A673 (cell line): ENCODE measurements around the gene TAF5L. TPM values are rescaled to one million over a fixed set of nuclear protein-coding genes. Genes with fewer than 3 reads are reported as not detected.
A peak's percentile ranks its signal among the peaks of the same experiment; 100 is the strongest.

Experiments used
- BruUV-seq: library from RNA; stranded (reverse); fragments of 400-500 nt; replicated peaks from 2 replicates; lab custom pipeline; 2021; lab: Mats Ljungman, UMichigan
- CTCF ChIA-PET: fragments of 300-600 bp; sonication (Branson Sonifier 250); formaldehyde crosslinking; loops from one replicate; lab custom pipeline; 2022; ENCODE audit warnings: antibody characterized with exemption; lab: Charles Lee
- POLR2A ChIA-PET: fragments of 300-600 bp; sonication (Branson Sonifier 250); formaldehyde crosslinking; loops from one replicate; lab custom pipeline; 2022; ENCODE audit warnings: antibody characterized with exemption; ENCODE audit not compliant: low non-redundant PET; lab: Charles Lee
- DNase-seq: peaks from one replicate; pipeline ENCODE4 v3.0.0-alpha.2; 2015; ENCODE audit warnings: low spot score
- H3K27ac ChIP-seq: fragments of 200-600 bp; sonication (generic); 2 replicates; pipeline ENCODE4 v1.5.1; 2016; ENCODE audit warnings: mixed run types, low read depth, mild to moderate bottlenecking, mixed read lengths, antibody characterized with exemption, low read length; ENCODE audit not compliant: poor library complexity, severe bottlenecking
- H3K27me3 ChIP-seq: fragments of 200-600 bp; sonication (generic); replicated peaks from 2 replicates; pipeline ENCODE4 v1.6.1; 2017; ENCODE audit warnings: mixed run types, low read depth, mild to moderate bottlenecking, mixed read lengths, antibody characterized with exemption, low read length; ENCODE audit not compliant: insufficient read depth, poor library complexity
- H3K36me3 ChIP-seq: fragments of 200-600 bp; sonication (generic); 2 replicates; pipeline ENCODE4 v1.6.1; 2016; ENCODE audit warnings: mixed run types, mild to moderate bottlenecking, mixed read lengths, antibody characterized with exemption, low read length; ENCODE audit not compliant: insufficient read depth, poor library complexity, severe bottlenecking
- H3K4me1 ChIP-seq: fragments of 200-600 bp; sonication (generic); 2 replicates; pipeline ENCODE4 v1.6.1; 2017; ENCODE audit warnings: mixed run types, mild to moderate bottlenecking, mixed read lengths, antibody characterized with exemption, low read length; ENCODE audit not compliant: insufficient read depth, poor library complexity, severe bottlenecking
- H3K4me3 ChIP-seq: fragments of 200-600 bp; sonication (generic); 2 replicates; pipeline ENCODE4 v1.5.1; 2016; ENCODE audit warnings: low read depth, mixed run types, mild to moderate bottlenecking, mixed read lengths, low read length; ENCODE audit not compliant: poor library complexity, severe bottlenecking
- H3K9me3 ChIP-seq: fragments of 200-600 bp; sonication (generic); 2 replicates; pipeline ENCODE4 v1.6.1; 2016; ENCODE audit warnings: mixed run types, low read depth, mild to moderate bottlenecking, mixed read lengths, antibody characterized with exemption, low read length; ENCODE audit not compliant: poor library complexity, severe bottlenecking
- EZH2 ChIP-seq: fragments of 200-600 bp; sonication (generic); IDR thresholded peaks from 2 replicates; pipeline ENCODE4 v1.6.1; 2017; ENCODE audit warnings: borderline replicate concordance, low read depth, mild to moderate bottlenecking, mixed read lengths, antibody characterized with exemption, low read length; ENCODE audit not compliant: poor library complexity, severe bottlenecking
- intact Hi-C: fragments of 100-400 bp; cut with micrococcal nuclease; formaldehyde crosslinking; loops from one replicate; pipeline ENCODE4 v1.10.0; 2022; ENCODE audit not compliant: unreplicated experiment
- total RNA-seq: library from RNA; stranded (reverse); gene quantifications from 2 replicates; pipeline ENCODE4 v1.2.3, GENCODE V29; 2021
- TF ChIP-seq, protein P1 (sequence below): fragments of 300-800, 200-600 bp; sonication (generic); conservative IDR thresholded peaks from 2 replicates; pipeline ENCODE4 v1.5.1; 2017; ENCODE audit warnings: low read depth, mild to moderate bottlenecking, antibody characterized with exemption, low read length, moderate library complexity, mixed read lengths

The TAF5L gene
- total RNA-seq, 1 experiment from 2014 or later = 33.4 TPM

DNA sequence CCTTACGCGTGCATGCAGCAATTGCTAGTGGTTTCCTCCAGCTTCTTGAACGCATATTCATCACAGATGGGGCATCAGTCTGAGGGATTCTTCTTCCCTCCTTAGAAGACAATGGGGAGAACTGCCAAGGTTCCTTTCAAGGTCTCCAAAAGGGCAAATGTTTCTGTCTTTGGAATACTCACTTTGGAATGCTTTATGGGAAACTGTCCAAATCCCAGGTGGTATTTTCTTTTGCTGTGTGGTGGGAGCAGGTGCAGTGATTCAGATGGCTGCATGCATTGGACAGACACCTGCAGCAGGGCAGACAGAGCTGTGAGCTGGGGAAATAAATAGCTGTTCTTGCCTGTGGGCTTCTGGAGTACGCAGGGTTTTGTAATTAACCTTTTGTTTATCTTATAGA, 40.7 kb upstream of the TAF5L start:
- POLR2A ChIA-PET = no interaction called here
- H3K36me3 ChIP-seq = peaks cover 4% of the 10 kb centered on the region
- no peaks in the 10 kb centered on the region for H3K27me3 ChIP-seq
- no peak overlapping the region for H3K4me3 ChIP-seq
- CTCF ChIA-PET = no interaction called here
- no peak for DNase-seq
- H3K9me3 ChIP-seq = no peaks in the 10 kb centered on the region
- intact Hi-C loops = no loop called here
- no peak for TF ChIP-seq EZH2
- TF ChIP-seq, protein P1, sequence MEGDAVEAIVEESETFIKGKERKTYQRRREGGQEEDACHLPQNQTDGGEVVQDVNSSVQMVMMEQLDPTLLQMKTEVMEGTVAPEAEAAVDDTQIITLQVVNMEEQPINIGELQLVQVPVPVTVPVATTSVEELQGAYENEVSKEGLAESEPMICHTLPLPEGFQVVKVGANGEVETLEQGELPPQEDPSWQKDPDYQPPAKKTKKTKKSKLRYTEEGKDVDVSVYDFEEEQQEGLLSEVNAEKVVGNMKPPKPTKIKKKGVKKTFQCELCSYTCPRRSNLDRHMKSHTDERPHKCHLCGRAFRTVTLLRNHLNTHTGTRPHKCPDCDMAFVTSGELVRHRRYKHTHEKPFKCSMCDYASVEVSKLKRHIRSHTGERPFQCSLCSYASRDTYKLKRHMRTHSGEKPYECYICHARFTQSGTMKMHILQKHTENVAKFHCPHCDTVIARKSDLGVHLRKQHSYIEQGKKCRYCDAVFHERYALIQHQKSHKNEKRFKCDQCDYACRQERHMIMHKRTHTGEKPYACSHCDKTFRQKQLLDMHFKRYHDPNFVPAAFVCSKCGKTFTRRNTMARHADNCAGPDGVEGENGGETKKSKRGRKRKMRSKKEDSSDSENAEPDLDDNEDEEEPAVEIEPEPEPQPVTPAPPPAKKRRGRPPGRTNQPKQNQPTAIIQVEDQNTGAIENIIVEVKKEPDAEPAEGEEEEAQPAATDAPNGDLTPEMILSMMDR = no peak
- no peak overlapping the region for H3K27ac ChIP-seq
- BruUV-seq = no TSS peak
- H3K4me1 ChIP-seq = peaks cover 14% of the 10 kb centered on the region

DNA sequence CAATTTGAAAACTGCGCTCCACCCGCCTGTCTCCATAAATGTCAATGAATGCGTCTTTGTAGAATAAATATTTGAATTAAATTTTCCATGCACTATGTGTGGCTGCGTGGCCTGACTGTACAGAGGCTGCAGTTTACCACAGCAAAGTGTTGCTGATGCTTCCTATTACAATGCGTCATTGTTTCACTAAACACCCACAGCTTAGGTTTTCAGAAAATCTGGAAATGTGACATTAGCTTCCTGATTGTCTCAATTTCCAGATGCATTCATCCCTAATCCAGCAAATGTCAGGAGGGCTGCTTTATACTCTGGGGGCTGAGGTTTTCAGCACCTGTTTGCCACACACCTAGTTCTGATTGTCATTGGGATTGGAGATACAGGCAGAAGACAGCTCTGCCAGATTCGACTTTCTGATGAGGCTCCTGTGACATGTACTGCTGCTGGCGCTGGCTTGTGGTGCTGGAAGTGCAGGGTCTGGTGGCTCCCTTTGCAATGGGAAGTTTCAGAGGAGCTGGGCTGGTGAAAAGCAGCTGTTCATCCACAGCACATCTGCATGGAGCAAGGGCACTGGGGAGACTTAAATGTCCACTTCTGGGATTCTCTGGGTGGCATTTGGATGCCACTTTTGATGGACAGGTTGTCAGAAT, 40.1 kb upstream of the TAF5L start:
- H3K4me3 ChIP-seq = no peak overlapping the region
- DNase-seq = no peak
- H3K27me3 ChIP-seq = no peaks in the 10 kb centered on the region
- no peaks in the 10 kb centered on the region for H3K9me3 ChIP-seq
- BruUV-seq = no TSS peak
- peaks cover 7% of the 10 kb centered on the region for H3K36me3 ChIP-seq
- no peak overlapping the region for H3K27ac ChIP-seq
- ChIA-PET POLR2A (no interaction called here), CTCF (no interaction called here)
- intact Hi-C loops = no loop called here
- peaks cover 18% of the 10 kb centered on the region for H3K4me1 ChIP-seq
- TF ChIP-seq, protein P1 = no peak
- no peak for TF ChIP-seq EZH2

DNA sequence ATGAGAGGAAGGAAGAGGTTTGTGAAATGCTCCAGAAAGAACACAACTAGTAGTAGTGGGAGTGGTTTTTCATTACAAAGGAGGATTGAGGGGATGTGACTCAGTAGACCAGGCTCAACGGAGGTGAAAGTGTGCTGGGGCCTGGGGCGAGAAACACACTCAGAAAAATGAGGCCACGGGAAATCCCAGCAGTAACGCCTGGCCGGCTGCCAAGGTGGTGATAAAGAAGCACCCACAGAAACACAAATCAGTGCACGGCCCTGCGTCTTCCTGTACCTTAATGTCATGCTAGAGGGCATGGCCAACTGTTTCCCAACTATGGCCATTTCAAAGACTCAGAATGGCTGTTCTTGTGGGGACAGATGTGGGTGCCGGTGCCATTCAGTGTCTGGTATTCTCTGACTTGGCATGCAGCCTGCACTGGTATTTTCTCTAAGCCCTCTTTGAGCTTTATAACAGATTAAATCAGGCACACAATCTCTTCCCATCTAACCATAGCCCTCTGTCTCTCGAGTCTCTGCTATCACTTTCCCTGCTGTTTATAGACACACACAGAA, 38.3 kb upstream of the TAF5L start:
- H3K36me3 ChIP-seq = peaks cover 18% of the 10 kb centered on the region
- H3K27me3 ChIP-seq = no peaks in the 10 kb centered on the region
- H3K4me1 ChIP-seq = peaks cover 18% of the 10 kb centered on the region
- H3K4me3 ChIP-seq = no peak overlapping the region
- H3K27ac ChIP-seq = peak overlapping the region; percentile 43
- ChIA-PET CTCF (no interaction called here), POLR2A (no interaction called here)
- no peaks in the 10 kb centered on the region for H3K9me3 ChIP-seq
- no peak for TF ChIP-seq EZH2
- TF ChIP-seq, protein P1 = no peak
- BruUV-seq = no TSS peak
- peak; percentile 76 for DNase-seq
- intact Hi-C loops = loop anchor here (5.0 kb wide), 2 partner anchors 183 to 503 kb away; no protein-coding TSS in a partner anchor
